SK-N-SH treated with all-trans-retinoic acid at 6 μM for 48 hours (cell line): Measurements from ENCODE around the gene CTIF.

ENCODE experiments used
- ATAC-seq: fragments of 200-7000 bp; cut with Tn5 transposase; 3 replicates; pipeline ENCODE4 v1.9.1; 2020; ENCODE audit warnings: mild to moderate bottlenecking, moderate library complexity
- ARNTL ChIP-seq: fragments of 450-650 bp; formaldehyde crosslinking; IDR thresholded peaks from 2 replicates; pipeline ENCODE4 v1.5.0; 2020; ENCODE audit warnings: low read depth, mild to moderate bottlenecking, moderate library complexity, borderline replicate concordance
- BACH2 ChIP-seq: fragments of 250-450 bp; sonication (Bioruptor Pico); IDR thresholded peaks from 2 replicates; pipeline ENCODE4 v1.9.0; 2021; ENCODE audit warnings: mild to moderate bottlenecking, borderline replicate concordance
- CSDC2 ChIP-seq: fragments of 250-450 bp; sonication (Bioruptor Pico); IDR thresholded peaks from 2 replicates; pipeline ENCODE4 v1.5.0; 2020; ENCODE audit warnings: mild to moderate bottlenecking, moderate library complexity
- ESRRG ChIP-seq: fragments of 250-450 bp; sonication (Bioruptor Pico); IDR thresholded peaks from 2 replicates; pipeline ENCODE4 v1.6.1; 2021; ENCODE audit warnings: mild to moderate bottlenecking
- GLIS3 ChIP-seq: fragments of 250-450 bp; sonication (Bioruptor Pico); IDR thresholded peaks from 2 replicates; pipeline ENCODE4 v1.5.0; 2020; ENCODE audit warnings: mild to moderate bottlenecking, moderate library complexity
- ISL1 ChIP-seq: fragments of 250-450 bp; sonication (Bioruptor Pico); IDR thresholded peaks from 2 replicates; pipeline ENCODE4 v2.1.2; 2022; ENCODE audit warnings: mild to moderate bottlenecking, moderate library complexity
- OSR1 ChIP-seq: fragments of 250-450 bp; sonication (Bioruptor Pico); IDR thresholded peaks from 2 replicates; pipeline ENCODE4 v1.8.0; 2022; ENCODE audit warnings: moderate library complexity, mild to moderate bottlenecking, inconsistent platforms
- PPARA ChIP-seq: fragments of 250-450 bp; sonication (Bioruptor Pico); IDR thresholded peaks from 2 replicates; pipeline ENCODE4 v1.5.0; 2020; ENCODE audit warnings: mild to moderate bottlenecking, borderline replicate concordance
- RARB ChIP-seq: fragments of 250-450 bp; sonication (Bioruptor Pico); IDR thresholded peaks from 2 replicates; pipeline ENCODE4 v1.8.0; 2021; ENCODE audit warnings: mild to moderate bottlenecking, moderate library complexity
- SNAI2 ChIP-seq: fragments of 250-450 bp; sonication (Bioruptor Pico); IDR thresholded peaks from 2 replicates; pipeline ENCODE4 v1.5.0; 2020; ENCODE audit warnings: mild to moderate bottlenecking, moderate library complexity
- TCF4 ChIP-seq: fragments of 250-450 bp; sonication (Bioruptor Pico); IDR thresholded peaks from 2 replicates; pipeline ENCODE4 v1.8.0; 2021; ENCODE audit warnings: mild to moderate bottlenecking, moderate library complexity, borderline replicate concordance
- TOX ChIP-seq: fragments of 250-450 bp; sonication (Bioruptor Pico); IDR thresholded peaks from 2 replicates; pipeline ENCODE4 v1.8.0; 2021; ENCODE audit warnings: mild to moderate bottlenecking, moderate library complexity, borderline replicate concordance
- ZFP3 ChIP-seq: fragments of 250-450 bp; sonication (Bioruptor Pico); IDR thresholded peaks from 2 replicates; pipeline ENCODE4 v1.5.0; 2020; ENCODE audit warnings: mild to moderate bottlenecking, moderate library complexity
- ZFP30 ChIP-seq: fragments of 450-650 bp; formaldehyde crosslinking; IDR thresholded peaks from 2 replicates; pipeline ENCODE4 v1.5.0; 2022; ENCODE audit warnings: mild to moderate bottlenecking, moderate library complexity
- ZNF565 ChIP-seq: fragments of 450-650 bp; formaldehyde crosslinking; conservative IDR thresholded peaks from 2 replicates; pipeline ENCODE4 v1.5.0; 2020; ENCODE audit warnings: low read depth, mild to moderate bottlenecking, moderate library complexity
- ZNF70 ChIP-seq: fragments of 450-650 bp; formaldehyde crosslinking; IDR thresholded peaks from 2 replicates; pipeline ENCODE4 v1.5.0; 2020; ENCODE audit warnings: mild to moderate bottlenecking, moderate library complexity
- ZNF8 ChIP-seq: fragments of 450-650 bp; formaldehyde crosslinking; IDR thresholded peaks from 2 replicates; pipeline ENCODE4 v1.5.0; 2020; ENCODE audit warnings: mild to moderate bottlenecking, moderate library complexity
- TF ChIP-seq, protein P1 (sequence below): fragments of 250-450 bp; sonication (Bioruptor Pico); IDR thresholded peaks from 2 replicates; pipeline ENCODE4 v1.8.0; 2020; ENCODE audit warnings: mild to moderate bottlenecking, moderate library complexity, borderline replicate concordance
- TF ChIP-seq, protein P2 (sequence below): fragments of 250-450 bp; sonication (Bioruptor Pico); IDR thresholded peaks from 2 replicates; pipeline ENCODE4 v1.5.1; 2020; ENCODE audit warnings: low read depth, mild to moderate bottlenecking, moderate library complexity
- TF ChIP-seq, protein P3 (sequence below): fragments of 250-450 bp; sonication (Bioruptor Pico); IDR thresholded peaks from 2 replicates; pipeline ENCODE4 v1.5.0; 2020; ENCODE audit warnings: mild to moderate bottlenecking, moderate library complexity
- TF ChIP-seq, protein P4 (sequence below): fragments of 250-450 bp; sonication (Bioruptor Pico); IDR thresholded peaks from 2 replicates; pipeline ENCODE4 v1.5.1; 2021; ENCODE audit warnings: mild to moderate bottlenecking, moderate library complexity

CTIF gene

DNA sequence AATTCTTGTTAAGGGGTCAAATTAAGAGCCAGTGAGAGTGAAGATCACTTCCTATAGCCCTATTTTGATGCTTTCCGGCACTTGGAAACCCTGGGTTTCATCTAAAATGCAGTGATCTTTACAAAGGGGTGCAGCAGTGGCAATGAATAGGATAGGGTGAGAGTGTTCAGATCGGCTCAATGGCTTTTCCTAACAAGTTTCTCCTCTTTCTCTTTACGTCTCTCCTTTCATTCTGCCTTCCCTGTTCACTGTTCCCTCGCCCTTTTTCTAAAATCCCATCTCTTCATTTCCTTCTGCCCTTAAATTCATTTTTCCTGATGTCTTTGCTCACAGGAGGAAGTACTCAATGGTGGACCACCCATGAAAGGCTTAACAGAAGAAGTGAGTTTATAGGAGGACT lies 86.0 kb downstream of the CTIF start:
- ATAC-seq, result no peak

GRCh38 chr18:48627216-48627615 lies 88.4 kb downstream of the CTIF start:
- TF ChIP-seq, protein P1, sequence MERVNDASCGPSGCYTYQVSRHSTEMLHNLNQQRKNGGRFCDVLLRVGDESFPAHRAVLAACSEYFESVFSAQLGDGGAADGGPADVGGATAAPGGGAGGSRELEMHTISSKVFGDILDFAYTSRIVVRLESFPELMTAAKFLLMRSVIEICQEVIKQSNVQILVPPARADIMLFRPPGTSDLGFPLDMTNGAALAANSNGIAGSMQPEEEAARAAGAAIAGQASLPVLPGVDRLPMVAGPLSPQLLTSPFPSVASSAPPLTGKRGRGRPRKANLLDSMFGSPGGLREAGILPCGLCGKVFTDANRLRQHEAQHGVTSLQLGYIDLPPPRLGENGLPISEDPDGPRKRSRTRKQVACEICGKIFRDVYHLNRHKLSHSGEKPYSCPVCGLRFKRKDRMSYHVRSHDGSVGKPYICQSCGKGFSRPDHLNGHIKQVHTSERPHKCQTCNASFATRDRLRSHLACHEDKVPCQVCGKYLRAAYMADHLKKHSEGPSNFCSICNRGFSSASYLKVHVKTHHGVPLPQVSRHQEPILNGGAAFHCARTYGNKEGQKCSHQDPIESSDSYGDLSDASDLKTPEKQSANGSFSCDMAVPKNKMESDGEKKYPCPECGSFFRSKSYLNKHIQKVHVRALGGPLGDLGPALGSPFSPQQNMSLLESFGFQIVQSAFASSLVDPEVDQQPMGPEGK (CRISPR knock-in tag), result no peak
- TF ChIP-seq ZFP3, result no peak
- TF ChIP-seq ESRRG (CRISPR knock-in tag), result no peak
- TF ChIP-seq ZFP30 (CRISPR knock-in tag), result no peak
- TF ChIP-seq, protein P2, sequence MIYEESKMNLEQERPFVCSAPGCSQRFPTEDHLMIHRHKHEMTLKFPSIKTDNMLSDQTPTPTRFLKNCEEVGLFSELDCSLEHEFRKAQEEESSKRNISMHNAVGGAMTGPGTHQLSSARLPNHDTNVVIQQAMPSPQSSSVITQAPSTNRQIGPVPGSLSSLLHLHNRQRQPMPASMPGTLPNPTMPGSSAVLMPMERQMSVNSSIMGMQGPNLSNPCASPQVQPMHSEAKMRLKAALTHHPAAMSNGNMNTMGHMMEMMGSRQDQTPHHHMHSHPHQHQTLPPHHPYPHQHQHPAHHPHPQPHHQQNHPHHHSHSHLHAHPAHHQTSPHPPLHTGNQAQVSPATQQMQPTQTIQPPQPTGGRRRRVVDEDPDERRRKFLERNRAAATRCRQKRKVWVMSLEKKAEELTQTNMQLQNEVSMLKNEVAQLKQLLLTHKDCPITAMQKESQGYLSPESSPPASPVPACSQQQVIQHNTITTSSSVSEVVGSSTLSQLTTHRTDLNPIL (CRISPR knock-in tag), result no peak
- no peak for TF ChIP-seq ZNF70 (CRISPR knock-in tag)
- no peak for TF ChIP-seq SNAI2 (CRISPR knock-in tag)
- no peak for TF ChIP-seq TOX (CRISPR knock-in tag)
- no peak for TF ChIP-seq ISL1
- no peak for ATAC-seq

More for the DNA sequence above, 86.0 kb downstream of the CTIF start:
- no peak for TF ChIP-seq ZNF8
- TF ChIP-seq, protein P1 (CRISPR knock-in tag), result no peak
- no peak for TF ChIP-seq GLIS3 (CRISPR knock-in tag)
- no peak for TF ChIP-seq CSDC2 (CRISPR knock-in tag)
- no peak for TF ChIP-seq TCF4 (CRISPR knock-in tag)
- TF ChIP-seq RARB, result no peak
- TF ChIP-seq BACH2, result no peak
- TF ChIP-seq ARNTL, result no peak
- TF ChIP-seq ISL1, result no peak
- TF ChIP-seq ZFP3, result no peak
- TF ChIP-seq SNAI2 (CRISPR knock-in tag), result no peak
- no peak for TF ChIP-seq ZFP30 (CRISPR knock-in tag)
- no peak for TF ChIP-seq PPARA (CRISPR knock-in tag)
- TF ChIP-seq, protein P3, sequence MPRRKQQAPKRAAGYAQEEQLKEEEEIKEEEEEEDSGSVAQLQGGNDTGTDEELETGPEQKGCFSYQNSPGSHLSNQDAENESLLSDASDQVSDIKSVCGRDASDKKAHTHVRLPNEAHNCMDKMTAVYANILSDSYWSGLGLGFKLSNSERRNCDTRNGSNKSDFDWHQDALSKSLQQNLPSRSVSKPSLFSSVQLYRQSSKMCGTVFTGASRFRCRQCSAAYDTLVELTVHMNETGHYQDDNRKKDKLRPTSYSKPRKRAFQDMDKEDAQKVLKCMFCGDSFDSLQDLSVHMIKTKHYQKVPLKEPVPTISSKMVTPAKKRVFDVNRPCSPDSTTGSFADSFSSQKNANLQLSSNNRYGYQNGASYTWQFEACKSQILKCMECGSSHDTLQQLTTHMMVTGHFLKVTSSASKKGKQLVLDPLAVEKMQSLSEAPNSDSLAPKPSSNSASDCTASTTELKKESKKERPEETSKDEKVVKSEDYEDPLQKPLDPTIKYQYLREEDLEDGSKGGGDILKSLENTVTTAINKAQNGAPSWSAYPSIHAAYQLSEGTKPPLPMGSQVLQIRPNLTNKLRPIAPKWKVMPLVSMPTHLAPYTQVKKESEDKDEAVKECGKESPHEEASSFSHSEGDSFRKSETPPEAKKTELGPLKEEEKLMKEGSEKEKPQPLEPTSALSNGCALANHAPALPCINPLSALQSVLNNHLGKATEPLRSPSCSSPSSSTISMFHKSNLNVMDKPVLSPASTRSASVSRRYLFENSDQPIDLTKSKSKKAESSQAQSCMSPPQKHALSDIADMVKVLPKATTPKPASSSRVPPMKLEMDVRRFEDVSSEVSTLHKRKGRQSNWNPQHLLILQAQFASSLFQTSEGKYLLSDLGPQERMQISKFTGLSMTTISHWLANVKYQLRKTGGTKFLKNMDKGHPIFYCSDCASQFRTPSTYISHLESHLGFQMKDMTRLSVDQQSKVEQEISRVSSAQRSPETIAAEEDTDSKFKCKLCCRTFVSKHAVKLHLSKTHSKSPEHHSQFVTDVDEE (CRISPR knock-in tag), result no peak
- no peak for TF ChIP-seq TOX (CRISPR knock-in tag)
- TF ChIP-seq ZNF565 (CRISPR knock-in tag), result no peak
- TF ChIP-seq, protein P2 (CRISPR knock-in tag), result no peak
- TF ChIP-seq, all 23 proteins: peak for 0

GRCh38 chr18:48629730-48630324 lies 91.0 kb downstream of the CTIF start:
- peak; percentile 98 for ATAC-seq
- TF ChIP-seq, protein P4, sequence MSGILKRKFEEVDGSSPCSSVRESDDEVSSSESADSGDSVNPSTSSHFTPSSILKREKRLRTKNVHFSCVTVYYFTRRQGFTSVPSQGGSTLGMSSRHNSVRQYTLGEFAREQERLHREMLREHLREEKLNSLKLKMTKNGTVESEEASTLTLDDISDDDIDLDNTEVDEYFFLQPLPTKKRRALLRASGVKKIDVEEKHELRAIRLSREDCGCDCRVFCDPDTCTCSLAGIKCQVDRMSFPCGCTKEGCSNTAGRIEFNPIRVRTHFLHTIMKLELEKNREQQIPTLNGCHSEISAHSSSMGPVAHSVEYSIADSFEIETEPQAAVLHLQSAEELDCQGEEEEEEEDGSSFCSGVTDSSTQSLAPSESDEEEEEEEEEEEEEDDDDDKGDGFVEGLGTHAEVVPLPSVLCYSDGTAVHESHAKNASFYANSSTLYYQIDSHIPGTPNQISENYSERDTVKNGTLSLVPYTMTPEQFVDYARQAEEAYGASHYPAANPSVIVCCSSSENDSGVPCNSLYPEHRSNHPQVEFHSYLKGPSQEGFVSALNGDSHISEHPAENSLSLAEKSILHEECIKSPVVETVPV (CRISPR knock-in tag), result peak; percentile 36; the same call in 1 of the 2 replicates
- TF ChIP-seq CSDC2 (CRISPR knock-in tag), result peak; percentile 74; the same call in 1 of the 2 replicates
- TF ChIP-seq, protein P3 (CRISPR knock-in tag), result no peak
- TF ChIP-seq ISL1, result peak; percentile 83
- TF ChIP-seq GLIS3 (CRISPR knock-in tag), result 0 out of 2 replicates have a peak, but pooled peaks have one; percentile 50
- TF ChIP-seq OSR1 (CRISPR knock-in tag), result no peak
- TF ChIP-seq ESRRG (CRISPR knock-in tag), result no peak
- TF ChIP-seq ZFP30 (CRISPR knock-in tag), result no peak
- TF ChIP-seq ZFP3, result 0 out of 2 replicates have a peak, but pooled peaks have one; percentile 24
- TF ChIP-seq, protein P2 (CRISPR knock-in tag), result peak; percentile 87
